NCI-H345 treated with DMSO at 0.1 percent for 48 hours (cell line): ENCODE results near the gene TLR10.
"Not testable (repeated sequence)": the region's sequence is repeated elsewhere in the genome, so short reads cannot be mapped to it uniquely, and the experiment has no call there.

Experiments used
- DNase-seq: peaks from one replicate; lab custom pipeline; 2025; ENCODE audit not compliant: unreplicated experiment; lab: John Stamatoyannopoulos, UW

TLR10 gene

DNA sequence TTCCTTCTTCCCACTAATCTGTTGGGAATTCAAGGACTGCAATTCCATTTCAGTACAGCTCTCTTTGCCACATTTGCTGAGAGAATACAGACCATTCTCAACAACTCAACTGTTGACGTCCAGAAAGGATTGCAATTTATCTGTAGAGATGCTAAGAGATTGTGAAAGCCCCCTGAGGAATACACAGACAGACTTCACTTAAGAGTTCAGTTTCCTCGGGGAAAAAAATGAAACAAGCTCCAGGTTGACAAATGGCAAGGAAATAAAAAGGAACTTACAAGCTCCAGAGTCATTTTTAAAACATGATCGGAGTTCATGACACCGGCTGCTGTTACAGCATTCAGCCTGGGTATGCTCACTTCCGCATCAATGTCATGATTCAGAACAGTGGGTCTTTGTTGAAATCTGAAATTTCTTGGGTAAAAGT, 13.8 kb downstream of the TLR10 start:
- no peak for DNase-seq

DNA sequence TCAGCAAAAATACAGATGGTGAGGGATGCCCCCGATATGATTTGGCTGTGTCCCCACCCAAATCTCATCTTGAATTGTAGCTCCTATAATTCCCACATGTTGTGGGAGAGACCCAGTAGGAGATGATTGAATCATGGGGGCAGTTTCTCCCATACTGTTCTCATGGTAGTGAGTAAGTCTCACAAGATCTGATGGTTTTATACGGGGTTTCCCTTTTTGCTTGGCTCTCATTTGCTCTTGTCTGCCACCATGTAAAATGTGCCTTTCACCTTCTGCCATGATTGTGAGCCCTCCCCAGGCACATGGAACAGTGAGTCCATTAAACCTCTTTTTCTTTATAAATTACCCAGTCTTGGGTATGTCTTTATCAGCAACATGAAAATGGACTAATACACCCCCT, 15.8 kb downstream of the TLR10 start:
- DNase-seq, result not testable (repeated sequence)

DNA sequence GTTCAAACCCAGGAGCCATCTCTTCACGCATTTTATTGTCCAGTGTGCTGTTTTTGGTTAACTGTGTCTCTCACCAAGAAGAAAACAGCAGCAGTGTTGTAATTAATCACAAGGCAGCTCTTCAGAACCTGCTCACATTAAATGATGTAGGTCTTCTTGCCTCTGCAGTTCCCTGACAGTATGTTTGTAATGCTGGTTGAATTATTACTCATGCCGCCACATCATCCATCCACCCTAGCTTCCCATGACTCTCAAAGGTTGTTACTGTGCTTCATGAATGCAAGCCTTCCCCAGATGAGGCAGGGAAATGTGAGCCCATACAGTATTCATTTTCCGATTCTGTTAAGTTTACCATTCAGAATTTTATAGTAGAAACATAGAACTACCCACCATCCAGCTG, 17.4 kb downstream of the TLR10 start:
- DNase-seq, result no peak

DNA sequence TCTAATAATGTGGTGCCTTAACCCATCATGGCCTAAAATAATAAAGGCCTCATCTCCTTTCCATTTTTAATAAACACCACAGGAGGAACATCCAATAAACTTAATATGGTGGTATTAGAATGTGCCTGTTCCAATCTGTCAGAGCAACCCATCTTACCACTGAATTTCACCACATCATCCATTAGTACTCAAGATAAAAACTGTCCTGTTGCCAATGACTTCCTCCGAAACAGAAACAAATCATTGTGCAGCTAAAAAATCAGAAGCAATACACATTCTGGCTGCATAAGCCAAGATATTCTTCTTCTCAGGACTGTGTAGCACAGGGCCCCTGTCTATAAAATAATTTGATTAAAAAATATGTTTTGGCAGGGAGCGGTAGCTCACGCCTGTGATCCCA, 18.5 kb downstream of the TLR10 start:
- no peak for DNase-seq

DNA sequence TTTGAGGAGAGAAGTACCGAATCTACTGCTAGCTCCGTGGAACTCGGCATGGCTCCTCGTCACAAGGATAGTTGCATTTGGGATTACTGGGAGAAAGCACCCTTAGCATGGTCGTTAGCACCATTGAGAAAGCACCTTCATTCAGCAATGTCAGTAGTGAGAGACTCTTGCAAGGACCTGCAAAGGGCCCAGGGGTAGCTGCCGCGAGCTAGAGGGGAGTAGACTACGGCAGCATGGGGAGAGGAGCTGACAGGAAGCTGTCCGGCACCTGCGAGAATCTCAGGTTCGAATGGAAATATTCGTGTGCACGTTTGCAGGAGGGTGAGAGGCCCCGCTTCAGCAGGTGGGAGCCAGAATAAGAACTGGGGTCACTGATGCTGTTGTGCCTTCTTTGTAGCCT, 20.2 kb downstream of the TLR10 start:
- no peak for DNase-seq

DNA sequence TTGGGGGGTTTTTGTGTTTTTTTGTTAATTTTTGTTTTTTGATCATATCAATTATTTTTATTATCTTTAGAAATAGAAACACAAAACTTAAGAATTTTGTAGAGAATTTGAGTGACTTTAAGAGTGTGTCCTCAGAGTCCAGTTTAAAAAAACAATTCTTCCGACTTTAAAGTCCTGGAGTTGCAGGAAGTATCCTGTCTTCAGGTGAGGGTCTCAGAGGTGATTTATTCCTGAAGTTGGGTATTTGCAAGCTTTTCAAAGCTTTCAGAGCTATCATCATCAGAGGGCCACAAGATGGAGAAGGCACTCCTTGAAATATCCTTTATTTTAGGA, 23.0 kb downstream of the TLR10 start:
- DNase-seq, result no peak

DNA sequence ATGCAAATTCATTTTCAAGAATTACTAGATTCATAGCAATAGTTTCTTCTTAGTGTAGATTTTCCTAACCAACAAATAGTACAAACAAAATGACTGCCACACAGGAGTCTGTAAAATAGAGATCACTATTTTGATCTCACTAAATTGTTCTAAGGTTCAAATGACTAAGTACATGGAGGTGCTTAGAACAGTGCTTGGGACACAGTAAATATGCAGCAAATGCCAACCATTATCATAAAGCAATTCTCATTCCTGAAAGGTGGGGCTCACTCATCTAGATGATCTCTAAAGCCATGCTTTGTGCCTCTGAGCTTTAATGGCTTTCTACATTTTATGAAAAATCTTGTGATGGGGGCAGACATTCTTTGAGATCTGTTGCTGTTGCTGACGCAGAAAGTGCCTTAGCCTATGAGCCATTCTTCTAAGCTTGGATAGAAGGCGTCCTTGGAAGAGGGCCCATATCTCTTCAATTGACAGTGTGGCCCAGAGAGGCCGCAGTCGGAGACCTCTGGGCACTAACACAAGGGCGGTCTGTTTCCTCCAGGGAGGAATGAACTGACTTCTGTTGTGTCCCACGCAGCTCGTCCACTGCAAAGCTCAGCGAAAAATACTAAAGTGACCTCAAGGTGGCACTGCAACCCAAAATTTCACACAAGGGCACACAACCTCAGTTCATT, 23.5 kb downstream of the TLR10 start:
- DNase-seq, result no peak

DNA sequence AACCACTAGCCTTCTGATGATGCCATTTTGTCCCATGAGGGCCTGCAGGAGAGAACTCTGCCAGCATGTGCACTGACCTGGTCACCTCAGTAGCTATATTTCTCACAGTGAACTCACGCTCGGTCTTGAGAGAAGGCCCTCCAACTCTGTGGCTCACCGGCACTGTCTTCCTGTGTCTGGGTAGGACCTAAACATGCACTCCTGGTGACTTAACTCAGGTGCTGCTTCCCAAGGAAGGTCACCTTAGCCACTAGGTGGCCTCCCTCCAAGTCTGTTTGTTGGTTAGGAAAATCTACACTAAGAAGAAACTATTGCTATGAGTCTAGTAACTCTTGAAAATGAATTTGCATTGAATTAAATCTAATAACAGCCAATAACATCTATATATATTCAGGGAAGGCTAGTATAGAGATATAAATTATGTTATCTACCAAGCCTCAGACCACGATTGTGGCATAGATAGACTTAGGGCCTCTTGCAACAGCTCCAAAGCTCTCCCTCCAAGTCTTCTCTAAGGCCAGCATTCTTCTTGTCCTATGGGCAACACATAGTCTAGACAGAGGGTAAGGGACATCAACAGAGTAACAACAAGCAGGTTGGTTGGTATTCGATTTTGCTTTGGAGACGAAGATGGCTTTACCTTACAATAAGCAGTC, 24.7 kb downstream of the TLR10 start:
- DNase-seq, result no peak

DNA sequence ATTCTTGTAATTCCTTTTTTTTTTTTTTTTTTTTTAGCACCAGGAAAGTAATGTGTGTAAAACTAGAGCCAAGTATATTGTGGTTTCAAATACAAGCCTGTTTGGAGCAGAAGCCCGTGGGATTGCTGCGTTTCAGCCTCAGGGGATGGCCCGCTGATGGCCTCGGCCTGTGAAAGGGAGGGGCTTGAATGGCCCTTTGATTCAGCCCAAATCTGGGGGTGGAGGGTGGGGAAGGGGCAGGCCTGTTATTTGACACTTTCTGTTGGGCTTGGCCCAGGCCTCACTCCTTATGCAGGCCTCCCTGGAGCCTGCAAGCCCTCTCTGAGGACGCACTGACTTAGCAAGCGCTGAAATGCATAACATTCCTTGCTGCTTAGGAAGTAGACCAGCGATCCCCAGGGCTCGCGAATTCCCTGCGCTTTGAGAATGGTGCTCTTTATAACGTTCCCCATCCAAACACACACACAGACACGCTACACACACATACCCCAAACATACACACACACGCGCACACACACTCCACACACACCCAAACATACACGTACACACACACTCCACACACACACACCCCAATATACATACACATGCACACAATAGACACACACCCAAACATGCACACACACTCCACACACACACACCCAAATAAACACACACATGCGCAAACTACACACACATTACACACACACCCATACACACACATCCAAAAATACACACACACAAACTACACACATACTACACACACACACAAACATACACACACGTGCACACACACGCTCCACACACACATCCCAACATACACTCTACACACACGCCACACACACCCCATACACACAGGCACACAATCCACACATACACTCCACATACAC, 29.6 kb downstream of the TLR10 start:
- no peak for DNase-seq

DNA sequence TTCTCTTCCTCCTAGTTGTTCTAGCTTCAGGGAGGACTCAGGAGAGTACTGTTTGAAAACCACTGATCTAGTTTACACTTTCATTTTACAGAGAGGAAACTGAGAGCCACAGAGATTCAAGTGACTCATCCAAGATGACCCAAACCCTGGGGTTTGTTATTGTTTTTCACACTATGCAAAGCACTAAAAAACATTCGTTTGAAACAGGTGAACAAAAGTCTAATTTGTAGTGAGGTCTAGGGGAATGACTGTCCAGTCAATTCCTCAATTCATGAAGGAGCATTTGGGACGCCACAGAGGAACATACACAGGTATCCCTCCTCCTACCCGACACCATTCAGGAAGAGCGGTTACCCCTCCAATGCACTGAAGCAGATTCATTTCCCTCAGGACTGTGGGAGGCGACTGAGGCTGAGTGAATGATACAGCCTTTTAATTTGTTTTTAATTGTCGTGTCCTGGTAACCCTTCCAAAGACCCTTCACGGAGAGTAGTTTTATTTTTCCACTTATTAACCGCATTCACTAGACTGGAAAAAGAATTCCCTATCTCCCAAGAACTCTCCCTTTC, 30.3 kb downstream of the TLR10 start:
- DNase-seq, result no peak

DNA sequence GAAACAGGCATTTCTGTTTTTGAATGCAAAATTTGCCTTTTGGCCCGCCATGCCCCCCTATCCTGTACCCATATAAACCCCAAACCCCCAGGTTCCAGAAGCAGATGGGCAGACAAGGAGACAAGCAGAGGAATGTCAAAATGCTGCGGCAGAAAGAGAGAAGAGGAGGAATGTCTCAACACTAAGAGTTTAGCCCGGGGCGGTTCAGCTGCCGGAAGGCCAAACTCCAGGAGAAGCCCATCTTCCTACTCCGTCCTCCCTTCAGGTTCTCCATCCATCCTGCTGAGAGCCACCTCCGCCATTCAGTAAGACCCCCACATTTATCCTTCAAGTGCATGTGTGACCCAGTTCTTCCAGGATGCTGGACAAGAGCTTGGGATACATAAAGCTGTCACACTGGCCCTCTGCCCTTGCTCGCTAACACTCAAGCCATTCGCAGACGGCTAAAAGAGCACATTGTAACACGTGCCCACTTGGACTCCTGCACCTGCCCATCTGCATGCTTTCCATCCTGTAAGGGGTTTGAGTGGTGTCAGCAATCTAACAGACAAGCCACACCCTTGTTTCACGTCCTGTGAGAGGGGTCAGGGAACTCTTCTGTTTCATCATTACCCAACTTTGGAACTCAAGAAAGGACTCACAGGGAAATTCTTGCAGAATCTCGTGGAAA, 31.3 kb downstream of the TLR10 start:
- DNase-seq, result no peak

DNA sequence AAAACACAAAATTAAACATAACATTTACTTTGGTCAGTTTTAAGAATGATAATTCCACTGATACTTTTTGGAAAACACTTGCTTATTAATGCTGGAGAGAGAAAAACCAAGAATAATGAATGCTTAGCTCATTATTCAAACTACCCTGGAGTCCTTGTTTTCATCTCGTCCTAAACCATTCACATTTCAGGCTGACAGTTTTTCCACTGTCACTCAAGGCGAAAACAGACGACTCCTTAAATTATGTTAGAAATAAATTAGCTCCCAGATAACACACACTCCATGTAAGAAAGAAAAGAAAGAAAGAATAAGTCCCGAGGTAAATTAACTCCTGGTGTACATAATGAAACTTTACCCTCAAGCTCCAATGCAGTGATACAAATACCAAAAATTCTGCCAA, 33.5 kb downstream of the TLR10 start:
- no peak for DNase-seq

DNA sequence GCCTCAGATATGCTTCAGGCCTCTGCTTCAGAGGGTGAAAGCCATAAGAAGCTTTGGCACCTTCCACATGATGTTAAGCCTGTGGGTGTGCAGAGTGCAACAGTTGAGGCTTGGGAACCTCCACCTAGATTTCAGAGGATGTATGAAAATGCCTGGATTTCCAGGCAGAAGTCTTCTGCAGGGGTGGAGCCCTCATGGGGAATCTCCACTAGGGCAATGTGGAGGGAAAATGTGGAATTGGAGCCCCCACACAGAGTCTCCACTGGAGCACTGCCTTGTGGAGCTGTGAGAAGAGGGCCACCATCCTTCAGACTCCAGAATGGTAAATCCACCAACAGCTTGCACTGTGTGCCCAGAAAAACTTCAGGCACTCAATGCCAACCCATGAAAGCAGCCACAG, 35.2 kb downstream of the TLR10 start:
- no peak for DNase-seq

DNA sequence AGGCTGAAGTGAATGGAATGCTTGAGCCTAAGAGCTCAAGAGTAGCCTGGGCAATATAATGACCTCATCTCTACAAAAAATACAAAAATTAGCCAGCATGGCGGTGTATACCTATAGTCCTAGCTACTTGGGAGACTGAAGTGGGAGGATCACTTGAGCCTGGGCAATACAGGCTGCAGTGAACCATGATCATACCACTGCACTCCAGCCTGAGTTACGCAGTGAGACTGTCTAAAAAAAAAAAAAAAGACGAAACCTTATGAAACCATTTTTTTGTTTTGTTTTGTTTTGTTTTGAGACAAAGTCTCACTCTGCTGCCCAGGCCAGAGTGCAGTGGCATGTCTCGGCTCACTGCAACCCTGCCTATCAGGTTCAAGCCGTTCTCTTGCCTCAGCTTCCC, 36.9 kb downstream of the TLR10 start:
- no peak for DNase-seq

DNA sequence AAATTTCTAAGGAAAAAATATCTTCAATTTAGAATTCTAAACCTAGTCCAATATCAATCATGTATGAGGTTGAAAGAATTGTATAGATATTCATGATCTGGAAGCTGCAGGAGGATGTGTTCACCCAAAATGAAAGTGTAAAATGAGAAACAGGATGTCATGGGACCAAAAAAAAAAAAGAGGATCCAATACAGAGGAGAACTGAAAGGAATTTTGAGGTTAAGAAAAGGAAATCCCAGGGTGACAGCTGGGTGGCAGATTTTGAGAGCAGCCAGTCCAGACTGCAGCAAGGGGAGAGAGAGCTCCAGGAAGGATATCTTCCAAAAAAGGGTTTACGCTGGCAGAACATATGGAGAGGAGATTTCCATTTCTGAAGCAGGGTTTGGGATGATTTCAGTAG, 38.9 kb downstream of the TLR10 start:
- DNase-seq, result no peak

DNA sequence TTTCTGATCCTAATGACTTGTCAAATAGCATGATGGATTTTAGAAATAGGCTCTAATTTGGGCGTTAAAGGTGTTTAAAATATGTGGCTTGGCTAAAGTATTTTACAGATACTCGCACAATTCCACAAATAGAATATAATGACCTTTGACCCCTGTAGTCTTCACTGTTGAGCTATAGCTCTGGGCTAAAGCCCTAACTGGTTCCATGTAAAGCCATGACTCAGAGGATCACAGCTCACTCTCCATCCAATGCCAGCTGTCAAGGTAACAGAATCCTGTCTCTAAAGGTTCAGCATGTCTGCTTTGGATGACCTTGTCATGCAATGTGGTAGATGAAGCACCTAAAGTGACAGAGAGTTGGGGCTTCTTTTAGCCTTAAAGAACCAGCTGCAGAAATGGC, 42.5 kb downstream of the TLR10 start:
- DNase-seq, result no peak

DNA sequence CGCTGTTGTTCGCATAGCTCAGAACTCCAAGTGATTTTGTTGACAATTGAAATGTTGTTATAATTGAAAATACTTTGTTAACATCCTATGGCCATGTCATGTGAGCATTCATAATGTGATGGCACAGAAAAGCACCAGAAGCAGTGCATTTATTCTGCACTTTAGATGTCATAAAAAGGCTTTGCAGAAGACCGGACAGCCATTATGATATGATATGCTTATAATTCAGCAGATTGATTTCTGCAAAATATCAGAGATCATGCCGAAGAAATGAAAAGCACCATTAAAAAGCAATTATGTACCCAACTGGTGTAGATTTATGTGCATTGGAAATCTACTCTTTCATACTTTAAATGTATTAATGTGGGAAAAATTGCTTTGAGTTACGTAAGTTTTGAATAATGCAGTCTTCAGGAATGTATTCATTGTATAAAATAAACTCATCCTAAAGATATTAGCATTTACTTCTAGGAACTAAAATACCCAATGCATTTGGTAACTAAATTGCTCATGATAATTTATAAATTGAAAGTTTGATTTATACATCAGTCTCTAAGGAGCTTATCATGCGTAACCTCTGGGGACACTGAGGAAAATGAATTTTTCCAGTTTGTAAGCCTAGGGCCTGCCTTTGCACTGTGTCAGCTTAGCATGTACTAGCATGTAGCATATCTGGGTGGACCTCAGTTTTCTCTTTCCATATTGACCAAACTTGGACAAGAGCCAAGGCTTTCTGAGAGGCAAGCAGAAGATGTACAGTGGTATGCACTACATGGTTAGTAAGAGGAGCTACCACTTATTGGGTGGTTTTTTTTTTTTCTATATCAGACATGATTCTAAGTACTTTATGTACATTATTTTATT, 43.6 kb downstream of the TLR10 start:
- DNase-seq, result no peak

DNA sequence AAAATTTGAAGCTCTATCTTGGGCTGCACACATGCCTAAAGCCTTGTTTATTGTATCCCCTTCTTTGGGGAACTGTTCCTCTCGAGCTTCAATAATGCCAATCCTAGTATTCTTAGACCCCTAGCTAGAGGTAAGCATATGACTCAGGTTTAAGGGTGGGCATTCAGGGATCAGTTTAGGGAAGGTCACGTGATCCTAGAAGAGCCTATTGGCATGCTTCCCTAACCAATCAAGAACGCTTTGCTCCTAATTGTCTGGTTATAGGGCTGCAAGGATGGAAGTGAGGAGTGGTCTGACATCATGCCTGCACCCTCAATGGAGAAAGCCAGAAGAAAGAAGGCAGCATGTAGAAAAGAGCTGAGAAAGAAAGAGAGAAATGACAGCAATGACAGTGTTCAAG, 46.9 kb downstream of the TLR10 start:
- no peak for DNase-seq

DNA sequence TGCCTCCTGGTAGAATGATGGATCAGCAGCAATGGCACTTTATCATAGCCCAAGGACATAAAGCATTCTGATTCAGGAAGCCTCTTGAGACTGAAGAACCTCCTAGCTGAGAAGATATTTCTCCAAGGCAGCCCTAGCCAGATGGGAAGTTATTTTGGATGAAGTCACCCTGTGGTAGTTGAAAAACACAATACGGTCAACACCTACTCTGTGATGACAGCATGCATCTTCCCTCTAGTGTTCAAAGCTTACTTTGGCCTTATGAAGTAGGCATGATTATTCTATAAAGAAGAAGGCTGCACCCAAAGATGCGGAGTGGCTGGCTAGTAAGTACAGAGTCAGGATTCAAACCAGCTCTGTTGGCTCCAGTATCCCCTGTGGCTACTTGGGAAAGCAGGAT, 47.9 kb downstream of the TLR10 start:
- DNase-seq, result no peak

DNA sequence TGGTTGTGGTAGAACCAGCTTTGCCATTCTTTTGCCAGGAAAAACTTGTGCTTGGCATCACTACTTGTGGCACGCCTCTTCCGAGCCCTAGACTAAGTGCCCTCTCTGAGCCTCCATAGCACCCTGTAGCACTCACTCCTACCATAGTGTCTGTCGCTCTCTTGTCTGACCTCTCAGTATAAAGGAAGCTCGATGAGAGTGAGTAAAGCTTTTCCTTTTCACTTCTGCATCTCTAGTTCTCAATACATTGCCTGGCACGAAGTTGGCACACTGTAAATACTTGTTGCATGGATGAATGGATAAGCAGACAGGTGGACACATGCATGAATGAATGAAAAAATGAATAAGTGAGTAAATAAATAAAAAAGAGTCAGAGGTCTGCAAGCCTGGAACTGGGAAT, 48.3 kb downstream of the TLR10 start:
- peak; percentile 50 for DNase-seq
